ENCODE results near the gene AP2A1. TPM values are rescaled to one million over a fixed set of nuclear protein-coding genes. Genes with fewer than 3 reads are reported as not detected.

Gene AP2A1
- total RNA-seq, 1 donor from 2014 or later = 96.7 TPM

DNA sequence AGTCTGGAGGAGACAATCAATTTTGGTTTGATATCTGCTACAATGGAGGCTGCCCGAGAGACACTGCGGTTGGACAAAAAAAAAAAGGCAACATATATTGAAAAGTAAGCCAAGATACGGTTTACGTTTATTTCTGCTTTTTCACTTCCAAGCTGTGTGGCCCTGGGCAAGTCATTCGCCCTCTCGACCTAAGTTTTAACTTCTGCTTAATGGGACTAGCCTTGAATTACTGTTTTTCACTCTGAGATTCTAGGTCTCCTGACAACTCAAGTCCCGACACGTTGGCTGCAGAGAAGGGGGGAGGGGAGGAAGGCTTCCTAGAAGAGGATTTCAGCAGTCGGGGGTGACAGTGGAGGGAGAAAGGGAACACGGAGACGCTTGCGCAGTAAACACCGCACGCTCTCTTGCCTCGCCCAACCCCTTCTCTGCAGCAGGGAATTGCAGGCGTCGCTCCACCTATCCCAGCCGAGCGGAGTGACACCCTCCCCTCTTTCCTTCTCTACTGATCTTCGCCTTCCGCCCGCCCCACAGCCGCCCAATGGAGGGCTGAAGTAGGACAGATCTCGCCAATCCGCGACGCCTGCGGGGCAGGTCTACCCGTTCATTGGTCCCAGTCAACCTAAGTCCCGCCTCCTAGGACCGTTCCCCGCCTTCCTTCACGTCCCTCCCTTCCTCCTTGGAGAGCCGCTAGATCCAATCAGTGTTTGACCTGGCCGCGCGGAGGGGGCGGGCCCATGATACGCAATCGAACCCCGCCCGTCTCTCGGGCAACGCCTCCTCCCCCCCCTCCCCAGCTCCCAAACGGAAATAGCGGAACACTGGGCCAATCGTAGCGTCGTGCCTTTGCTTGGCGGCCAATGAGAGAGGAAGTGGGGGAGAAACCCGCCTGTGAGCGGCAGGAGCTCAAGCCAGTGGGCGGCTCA, 533 bp upstream of the AP2A1 start:
- DNase-seq (ENCODE audit: low read depth, low spot score) = peak; percentile 95
- TF ChIP-seq, protein P1, sequence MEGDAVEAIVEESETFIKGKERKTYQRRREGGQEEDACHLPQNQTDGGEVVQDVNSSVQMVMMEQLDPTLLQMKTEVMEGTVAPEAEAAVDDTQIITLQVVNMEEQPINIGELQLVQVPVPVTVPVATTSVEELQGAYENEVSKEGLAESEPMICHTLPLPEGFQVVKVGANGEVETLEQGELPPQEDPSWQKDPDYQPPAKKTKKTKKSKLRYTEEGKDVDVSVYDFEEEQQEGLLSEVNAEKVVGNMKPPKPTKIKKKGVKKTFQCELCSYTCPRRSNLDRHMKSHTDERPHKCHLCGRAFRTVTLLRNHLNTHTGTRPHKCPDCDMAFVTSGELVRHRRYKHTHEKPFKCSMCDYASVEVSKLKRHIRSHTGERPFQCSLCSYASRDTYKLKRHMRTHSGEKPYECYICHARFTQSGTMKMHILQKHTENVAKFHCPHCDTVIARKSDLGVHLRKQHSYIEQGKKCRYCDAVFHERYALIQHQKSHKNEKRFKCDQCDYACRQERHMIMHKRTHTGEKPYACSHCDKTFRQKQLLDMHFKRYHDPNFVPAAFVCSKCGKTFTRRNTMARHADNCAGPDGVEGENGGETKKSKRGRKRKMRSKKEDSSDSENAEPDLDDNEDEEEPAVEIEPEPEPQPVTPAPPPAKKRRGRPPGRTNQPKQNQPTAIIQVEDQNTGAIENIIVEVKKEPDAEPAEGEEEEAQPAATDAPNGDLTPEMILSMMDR (conservative IDR thresholded peaks at IDR 0.05) = no peak
- Mint-ChIP-seq H3K27ac (ENCODE audit: unreplicated experiment) (peak overlapping the region; percentile 96), H3K27me3 (ENCODE audit: low read depth) (no peaks in the 10 kb centered on the region), H3K4me1 (peaks cover 36% of the 10 kb centered on the region), H3K9me3 (no peaks in the 10 kb centered on the region), H3K4me3 (peak overlapping the region; percentile 89), H3K36me3 (ENCODE audit: low read depth) (no peaks in the 10 kb centered on the region)

DNA sequence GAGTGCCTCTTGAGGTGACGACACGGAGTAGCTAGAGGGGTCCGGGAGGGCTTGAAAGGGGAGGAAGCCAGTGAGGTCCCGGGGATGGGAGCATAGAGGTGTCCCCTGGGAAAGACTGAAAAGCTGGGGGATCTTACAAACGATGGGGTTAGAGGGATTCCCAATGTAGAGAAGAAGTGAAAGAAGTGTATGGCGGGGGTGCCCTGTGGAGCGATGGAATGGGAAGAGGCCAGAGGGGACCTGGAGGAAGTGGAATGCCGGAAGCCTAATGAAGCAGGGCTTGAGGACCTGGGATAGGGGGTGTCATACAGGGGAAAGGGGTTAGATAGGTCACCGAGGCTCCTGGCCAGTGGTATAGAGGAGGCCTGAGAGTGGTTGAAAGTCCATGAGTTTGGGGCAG, 580 bp downstream of the AP2A1 start:
- H3K36me3 Mint-ChIP-seq (ENCODE audit: low read depth) = no peaks in the 10 kb centered on the region

DNA sequence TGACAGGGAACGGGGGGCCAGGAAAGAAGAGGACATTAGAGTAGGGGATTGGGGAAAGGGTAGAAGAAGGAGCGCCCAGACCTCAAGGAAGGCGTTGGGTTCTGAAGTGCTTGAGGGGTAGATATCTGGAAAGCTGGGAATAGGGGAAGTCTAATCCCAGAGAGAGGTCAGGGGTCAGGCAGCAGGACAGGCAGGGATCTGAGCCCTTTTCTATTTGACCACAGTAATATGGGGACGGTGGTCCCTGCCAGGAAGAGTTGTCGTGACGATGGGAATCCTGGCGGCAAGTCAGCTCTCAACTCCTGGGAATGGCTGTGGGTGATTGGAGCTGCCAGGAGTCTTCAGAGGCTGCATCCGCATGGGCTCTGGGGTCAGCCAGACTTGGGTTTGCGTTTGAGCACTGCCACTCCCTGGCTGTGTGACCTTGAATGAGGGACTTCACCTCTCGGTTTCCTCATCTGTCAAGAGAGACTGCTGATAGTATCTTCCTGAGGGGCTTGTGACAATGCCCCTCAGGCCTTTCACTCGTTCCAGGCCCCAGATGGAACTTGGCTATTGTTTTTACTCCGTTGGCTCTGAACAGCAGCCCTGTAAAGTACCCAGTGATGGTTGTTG, 1.3 kb downstream of the AP2A1 start:
- Mint-ChIP-seq H3K27ac (ENCODE audit: unreplicated experiment) (peak overlapping the region; percentile 70), H3K4me3 (peak overlapping the region; percentile 98), H3K36me3 (ENCODE audit: low read depth) (no peaks in the 10 kb centered on the region), H3K9me3 (no peaks in the 10 kb centered on the region), H3K27me3 (ENCODE audit: low read depth) (no peaks in the 10 kb centered on the region), H3K4me1 (peaks cover 42% of the 10 kb centered on the region)
- TF ChIP-seq, protein P1 (conservative IDR thresholded peaks at IDR 0.05) = no peak
- DNase-seq (ENCODE audit: low read depth, low spot score) = no peak

More for the DNA sequence above, 580 bp downstream of the AP2A1 start:
- Mint-ChIP-seq H3K27ac (ENCODE audit: unreplicated experiment) (peak overlapping the region; percentile 92), H3K9me3 (no peaks in the 10 kb centered on the region), H3K4me1 (peaks cover 39% of the 10 kb centered on the region), H3K4me3 (peak overlapping the region; percentile 98), H3K27me3 (ENCODE audit: low read depth) (no peaks in the 10 kb centered on the region)
- DNase-seq (ENCODE audit: low read depth, low spot score) = no peak
- TF ChIP-seq, protein P1 (conservative IDR thresholded peaks at IDR 0.05) = no peak

DNA sequence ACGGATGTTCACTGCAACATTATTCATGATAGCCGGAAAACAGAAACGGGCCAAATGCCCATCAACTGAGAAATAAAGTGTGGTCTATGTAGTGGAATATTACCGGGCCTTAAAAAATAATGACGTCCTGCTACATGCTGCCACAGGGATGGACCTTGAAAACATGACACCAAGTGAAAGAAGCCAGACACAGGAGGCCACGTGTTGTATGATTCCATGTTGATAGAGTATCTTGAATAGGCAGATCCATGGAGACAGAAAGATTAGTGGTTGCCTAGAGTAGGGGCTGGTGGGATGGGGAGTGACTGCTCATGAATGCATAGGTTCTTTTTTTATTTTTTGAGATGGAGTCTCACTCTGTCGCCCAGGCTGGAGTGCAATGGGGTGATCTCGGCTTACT, 3.7 kb downstream of the AP2A1 start:
- peaks cover 40% of the 10 kb centered on the region for H3K4me1 Mint-ChIP-seq
- H3K27me3 Mint-ChIP-seq (ENCODE audit: low read depth) = no peaks in the 10 kb centered on the region
- H3K27ac Mint-ChIP-seq (ENCODE audit: unreplicated experiment) = no peak overlapping the region

DNA sequence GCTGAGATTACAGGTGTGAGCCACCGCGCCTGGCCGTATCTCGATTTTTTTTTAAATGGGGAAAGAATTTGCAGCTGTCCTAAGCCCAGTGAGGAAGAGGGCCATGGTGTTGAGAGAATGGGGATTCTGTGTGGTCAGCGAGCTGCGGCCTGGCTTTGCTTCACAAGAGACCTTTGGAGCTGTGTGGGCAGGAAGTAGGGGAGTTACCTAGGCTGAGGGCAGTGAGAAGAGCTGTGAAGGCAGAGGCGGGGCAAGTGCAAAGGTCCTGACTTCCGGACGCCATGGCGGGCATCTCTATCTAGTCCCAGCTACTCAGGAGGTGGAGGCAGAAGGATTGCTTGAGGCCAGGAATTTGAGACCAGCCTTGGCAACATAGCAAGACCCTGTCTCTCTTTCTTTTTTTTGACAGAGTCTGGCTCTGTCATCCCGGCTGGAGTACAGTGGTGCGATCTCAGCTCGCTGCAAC, 4.9 kb downstream of the AP2A1 start:
- DNase-seq (ENCODE audit: low read depth, low spot score) = no peak
- H3K27ac Mint-ChIP-seq (ENCODE audit: unreplicated experiment) = peak overlapping the region; percentile 75
- no peaks in the 10 kb centered on the region for H3K36me3 Mint-ChIP-seq (ENCODE audit: low read depth)

More for the DNA sequence above, 3.7 kb downstream of the AP2A1 start:
- DNase-seq (ENCODE audit: low read depth, low spot score) = no peak
- Mint-ChIP-seq H3K36me3 (ENCODE audit: low read depth) (no peaks in the 10 kb centered on the region), H3K9me3 (no peaks in the 10 kb centered on the region), H3K4me3 (peak overlapping the region; percentile 31)
- TF ChIP-seq, protein P1 (conservative IDR thresholded peaks at IDR 0.05) = no peak

More for the DNA sequence above, 4.9 kb downstream of the AP2A1 start:
- H3K27me3 Mint-ChIP-seq (ENCODE audit: low read depth) = no peaks in the 10 kb centered on the region
- H3K4me1 Mint-ChIP-seq = peaks cover 31% of the 10 kb centered on the region
- TF ChIP-seq, protein P1 (conservative IDR thresholded peaks at IDR 0.05) = no peak
- H3K4me3 Mint-ChIP-seq = peak overlapping the region; percentile 66
- no peaks in the 10 kb centered on the region for H3K9me3 Mint-ChIP-seq

Data from neural crest cell (in vitro differentiated cells).